GM12878 (cell line): ENCODE measurements around the gene IFT81.

Experiments
- POLR2A ChIP-seq: IDR thresholded peaks from 2 replicates; pipeline ENCODE4 v1.6.1; 2011; ENCODE audit warnings: low read depth, mild to moderate bottlenecking, low read length
- YBX1 ChIP-seq: fragments of 450-650 bp; IDR thresholded peaks from 2 replicates; pipeline ENCODE4 v1.6.1; 2016; ENCODE audit warnings: antibody characterized with exemption
- ZNF274 ChIP-seq: IDR thresholded peaks from one replicate; pipeline ENCODE4 v1.8.0; 2011; ENCODE audit not compliant: insufficient read length, insufficient read depth

- TF ChIP-seq ZNF274 (no peak), POLR2A (no peak), YBX1 (no peak)
Observed at GRCh38 chr12:110134691-110135411, 10.7 kb downstream of the IFT81 start.
